GM21529 (cell line): Measurements from ENCODE around the gene SIX3.

Experiments used
- ATAC-seq: cut with Tn5 transposase; IDR thresholded peaks from one replicate; pipeline ENCODE4 v1.9.1; 2021; ENCODE audit not compliant: unreplicated experiment

Gene SIX3

DNA sequence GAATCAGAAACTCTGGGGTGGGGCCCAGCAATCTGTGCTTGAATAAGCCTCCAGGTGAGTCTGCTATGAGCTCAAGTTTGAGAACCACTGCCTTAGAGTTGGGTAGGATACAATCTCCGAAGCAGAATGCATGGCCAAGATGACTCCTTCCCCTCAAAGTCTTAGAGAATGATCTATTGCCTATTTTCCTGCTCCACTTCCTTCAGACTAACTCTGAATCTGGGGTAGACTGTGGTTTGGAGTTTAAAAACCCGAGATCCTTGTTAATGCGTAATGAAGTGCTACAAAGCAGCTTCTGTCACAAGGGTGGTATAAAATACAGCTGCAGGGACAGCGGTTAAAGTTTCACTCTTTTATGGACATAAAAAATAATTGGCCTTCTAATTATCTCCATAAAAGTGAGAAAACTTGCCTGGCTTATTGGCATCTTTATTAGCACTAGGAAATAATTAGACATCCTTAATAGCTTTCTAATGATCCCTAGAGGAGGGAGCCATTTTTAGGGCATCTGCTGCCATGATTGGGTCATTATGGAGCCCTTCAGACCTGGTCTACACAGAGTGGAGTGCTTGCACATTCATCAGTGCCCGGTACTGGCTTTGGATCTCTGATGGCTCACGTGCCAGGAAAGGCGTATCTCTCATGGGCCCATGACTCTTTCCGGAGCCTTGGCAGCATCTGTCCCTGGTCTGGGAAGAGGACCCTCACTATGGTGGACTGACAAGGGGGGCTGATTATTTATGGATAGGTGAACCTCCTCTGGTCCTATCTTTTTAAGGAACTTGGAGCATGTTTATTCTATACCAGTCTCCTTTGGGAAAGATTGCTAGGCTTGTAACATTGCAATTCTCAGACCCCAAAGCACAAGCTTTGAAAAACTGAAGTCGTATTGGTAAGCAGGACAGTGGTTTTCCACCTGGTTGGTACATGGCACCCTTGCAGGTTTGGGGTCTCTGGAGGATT, 39.5 kb downstream of the SIX3 start:
- no peak for ATAC-seq

- no peak for ATAC-seq
These were observed 40.2 kb downstream of the SIX3 start for GRCh38 chr2:44981714-44982108.

DNA sequence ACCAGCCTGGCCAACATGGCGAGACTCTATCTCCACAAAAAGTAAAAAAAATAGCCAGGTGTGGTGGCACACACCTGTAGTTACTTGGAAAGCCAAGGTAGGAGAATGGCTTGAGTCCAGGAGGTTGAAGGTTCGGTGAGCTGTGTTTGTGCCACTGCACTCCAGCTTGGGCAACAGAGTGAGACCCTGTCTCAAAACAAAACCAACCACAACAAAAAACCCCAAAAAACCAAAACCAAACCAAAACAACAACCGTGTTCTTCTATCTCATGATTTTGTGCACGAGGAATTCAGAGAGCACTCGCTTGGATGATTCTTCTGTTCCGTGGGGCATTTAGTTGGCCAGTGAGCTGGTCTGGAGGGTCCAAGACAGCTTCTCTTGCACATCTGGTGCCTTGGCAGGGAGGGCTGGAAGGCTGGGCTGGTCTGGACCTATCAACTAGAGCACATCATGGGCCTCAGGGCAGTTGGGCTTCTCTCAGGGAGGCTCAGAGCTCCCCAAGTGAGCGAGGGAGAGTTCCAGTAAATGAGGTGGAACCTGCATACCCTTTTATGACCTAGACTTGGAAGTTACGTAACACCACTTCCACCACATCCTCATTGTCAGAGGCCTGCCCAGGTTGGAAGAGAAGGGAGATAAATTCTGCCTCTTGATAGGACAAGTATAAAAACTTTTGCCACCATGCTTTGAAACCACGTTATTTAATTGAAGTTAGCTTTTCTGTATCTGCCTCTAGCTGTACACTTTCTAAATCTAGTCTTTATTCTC, 42.5 kb downstream of the SIX3 start:
- ATAC-seq = no peak

GRCh38 chr2:44989176-44989575, 47.7 kb downstream of the SIX3 start:
- ATAC-seq = no peak

- no peak for ATAC-seq
These were observed 52.9 kb downstream of the SIX3 start for GRCh38 chr2:44994377-44994776.
